Right kidney (tissue), 1 donor: ENCODE data around the gene KIRREL3.

Experiments used
- DNase-seq: peaks from one replicate; pipeline ENCODE4 v3.0.0-alpha.2; 2016

The KIRREL3 gene

DNA sequence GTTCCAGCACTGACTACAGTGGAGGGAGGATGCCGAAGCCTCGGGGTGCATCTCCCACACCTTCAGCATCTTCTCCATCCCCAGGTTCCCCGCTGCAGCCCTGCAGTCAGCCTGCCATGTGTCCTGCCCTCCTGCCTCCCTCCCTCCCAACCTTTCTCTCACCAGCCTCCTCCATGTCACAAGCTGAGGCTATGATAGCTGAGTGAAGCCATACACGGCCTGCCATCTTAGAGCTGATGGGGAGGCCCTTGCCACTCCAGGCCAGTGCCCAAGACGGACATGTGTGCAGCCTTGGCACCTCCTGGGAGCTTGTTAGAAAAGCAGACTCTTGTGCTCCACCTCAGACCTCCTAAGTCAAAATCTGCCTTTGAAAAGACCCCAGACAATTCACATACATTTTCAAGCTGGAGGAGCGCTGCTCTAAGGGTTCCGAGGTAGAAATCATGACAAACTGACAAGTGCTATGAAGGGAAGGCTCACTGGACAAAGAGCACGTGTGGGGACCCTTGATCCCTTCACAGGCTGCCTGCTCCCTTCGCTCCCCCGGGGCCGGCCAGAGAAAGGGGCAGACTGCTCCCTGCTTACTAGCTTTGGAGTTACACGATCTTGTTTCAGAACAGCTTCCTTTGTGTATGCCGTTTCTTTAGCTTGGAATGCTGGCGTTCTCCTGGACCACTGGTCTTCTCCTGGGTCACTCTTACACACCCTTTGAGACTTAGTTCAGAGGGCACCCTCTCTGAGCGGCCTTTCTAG, 521.2 kb downstream of the KIRREL3 start:
- no peak for DNase-seq

DNA sequence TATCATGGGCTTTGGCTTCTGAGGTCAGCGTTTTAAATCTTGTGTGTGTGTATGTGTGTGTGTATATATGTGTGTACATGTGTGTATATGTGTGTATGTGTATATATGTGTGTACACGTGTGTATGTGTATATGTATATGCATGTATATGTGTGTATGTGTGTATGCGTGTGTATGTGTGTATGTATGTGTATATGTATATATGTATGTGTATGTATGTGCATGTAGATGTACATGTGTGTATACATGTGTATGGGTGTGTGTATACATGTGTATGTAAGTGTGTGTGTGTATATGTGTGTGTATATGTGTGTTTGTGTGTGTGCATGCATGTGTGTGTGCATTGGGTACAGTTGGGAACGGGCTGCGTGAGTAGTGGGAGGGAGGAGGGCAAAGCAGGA, 522.1 kb downstream of the KIRREL3 start:
- DNase-seq: no peak

DNA sequence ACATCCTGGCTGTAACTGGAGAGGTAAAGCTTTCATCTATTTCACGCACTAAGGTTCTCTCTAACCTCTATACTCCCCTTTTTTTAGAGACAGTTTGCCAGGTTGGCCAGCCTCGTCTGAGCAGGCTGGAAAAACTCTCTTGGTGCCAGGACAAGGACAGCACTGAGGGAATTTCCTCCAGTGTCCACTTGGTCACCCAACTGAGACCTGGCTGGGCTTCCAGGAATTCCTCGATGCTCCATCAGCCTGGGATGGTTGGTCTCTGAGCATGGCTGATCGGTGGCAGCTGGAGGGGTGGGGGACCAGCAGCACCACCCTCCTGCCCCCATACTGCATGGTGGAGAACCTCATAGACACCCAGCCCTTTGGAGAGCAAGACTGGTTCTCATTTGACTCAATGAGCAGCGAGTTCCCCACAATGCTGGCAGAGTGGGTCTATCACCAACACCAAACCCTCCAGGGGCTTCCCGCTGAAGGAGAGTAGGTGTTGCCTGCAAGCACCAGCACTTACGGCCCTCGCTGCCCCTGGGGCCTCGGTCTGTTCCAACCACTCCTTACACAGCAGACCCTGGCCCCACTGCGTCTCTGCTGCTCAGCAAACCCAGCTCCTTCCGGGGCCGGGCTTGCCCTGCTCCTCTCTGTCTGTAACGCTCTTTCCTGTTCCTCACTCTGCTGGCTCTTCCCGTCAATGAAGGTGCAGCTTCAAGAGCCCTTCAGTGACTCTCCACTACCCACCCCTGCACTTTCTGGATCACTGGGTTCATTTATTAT, 522.9 kb downstream of the KIRREL3 start:
- DNase-seq: no peak

DNA sequence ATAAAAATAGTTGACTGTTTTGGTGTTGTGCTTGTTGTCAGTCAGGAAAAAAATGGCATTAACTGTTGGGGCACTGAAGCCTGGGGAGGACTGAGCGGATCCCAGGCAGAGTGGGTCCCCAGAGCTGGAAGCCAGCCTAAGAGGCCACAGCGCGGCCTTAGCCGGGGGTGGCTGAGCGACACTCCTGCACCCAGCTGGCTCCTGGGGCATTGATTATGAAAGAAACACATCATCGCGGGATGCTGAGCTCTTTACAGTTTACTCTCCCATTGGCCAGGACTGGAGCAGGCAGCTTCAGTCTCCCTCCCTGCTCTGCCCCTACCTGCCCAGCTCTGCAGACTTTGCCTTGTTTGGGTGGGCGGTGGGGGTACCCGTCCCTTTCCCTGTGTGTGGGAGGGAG, 523.6 kb downstream of the KIRREL3 start:
- no peak for DNase-seq

DNA sequence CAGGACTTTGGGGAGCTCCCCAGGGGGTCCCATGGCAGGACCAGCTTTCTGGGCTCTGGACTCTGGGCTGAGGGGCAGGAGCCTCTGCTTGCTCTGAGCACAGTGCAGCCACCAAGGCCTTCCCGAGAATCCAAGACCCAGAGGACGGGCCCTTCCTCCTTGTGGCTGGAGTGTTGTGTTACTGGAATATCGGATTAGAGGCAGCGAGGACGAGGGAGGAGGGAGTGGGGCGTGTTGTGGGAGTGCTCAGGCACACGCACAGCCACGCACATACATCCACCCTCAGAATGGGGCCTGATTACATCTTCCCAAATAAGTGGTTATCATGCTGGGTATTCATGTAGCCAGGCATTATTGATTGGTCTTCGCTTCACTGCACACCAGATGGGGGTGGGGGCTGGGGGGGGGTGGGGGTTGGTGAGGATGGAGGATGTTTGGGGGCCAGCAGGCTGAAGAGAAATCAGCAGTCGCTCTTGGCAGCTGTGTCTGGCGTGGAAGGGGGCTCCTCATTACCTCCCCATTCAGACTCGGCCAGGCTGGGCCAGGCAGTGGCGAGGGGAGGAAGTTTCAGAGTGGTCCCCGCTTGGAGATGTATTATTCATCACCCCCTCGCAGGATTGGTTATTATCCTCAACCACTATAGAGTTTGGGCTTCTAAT, 524.2 kb downstream of the KIRREL3 start:
- DNase-seq: no peak

DNA sequence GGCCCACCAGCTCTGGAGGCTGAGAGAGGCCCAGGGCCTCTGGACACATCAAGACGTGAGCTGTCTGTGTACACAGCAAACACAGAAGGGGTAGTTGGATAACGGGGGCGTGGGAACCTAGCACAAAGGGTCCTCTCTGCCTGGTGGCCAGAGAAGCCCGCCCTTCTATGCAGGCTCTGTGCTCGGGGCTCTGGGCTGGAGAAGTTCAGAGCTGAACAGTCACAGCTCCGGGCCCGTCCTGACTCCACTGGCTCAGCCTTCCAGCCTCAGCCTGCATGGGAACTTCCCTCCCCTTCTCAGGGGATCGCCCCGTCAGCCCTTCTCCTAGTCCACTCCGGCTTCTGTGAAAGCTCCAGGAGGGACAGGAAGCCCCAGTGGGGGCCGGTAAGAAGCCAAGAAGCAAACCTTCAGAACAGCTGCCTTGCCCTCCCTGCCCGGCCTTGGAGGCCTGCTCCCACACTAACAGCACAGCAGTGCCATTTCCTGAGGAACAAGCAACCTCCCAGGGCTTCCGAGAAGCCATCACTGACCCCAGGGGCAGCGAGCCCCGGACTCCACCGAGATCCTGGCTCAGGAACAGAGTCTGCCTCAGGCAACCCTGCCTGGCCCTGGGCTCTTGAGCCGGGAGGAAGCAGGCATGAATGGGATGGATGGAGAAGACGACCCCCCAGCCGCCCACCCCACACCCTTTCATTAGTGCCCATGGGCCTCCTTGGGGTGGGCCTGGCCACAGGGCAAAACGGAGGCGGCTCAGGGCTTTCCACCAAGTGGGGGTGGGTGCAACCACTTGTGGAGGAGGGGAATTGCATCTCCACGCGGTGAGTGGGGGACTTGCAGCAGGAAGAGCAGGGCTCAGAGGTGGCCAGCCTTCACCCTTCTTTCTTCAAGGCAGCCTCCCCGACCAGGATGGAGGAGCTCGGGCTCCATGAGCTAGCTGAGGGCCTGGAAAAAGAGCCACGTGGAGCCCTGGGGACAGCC, 525.3 kb downstream of the KIRREL3 start:
- no peak for DNase-seq

DNA sequence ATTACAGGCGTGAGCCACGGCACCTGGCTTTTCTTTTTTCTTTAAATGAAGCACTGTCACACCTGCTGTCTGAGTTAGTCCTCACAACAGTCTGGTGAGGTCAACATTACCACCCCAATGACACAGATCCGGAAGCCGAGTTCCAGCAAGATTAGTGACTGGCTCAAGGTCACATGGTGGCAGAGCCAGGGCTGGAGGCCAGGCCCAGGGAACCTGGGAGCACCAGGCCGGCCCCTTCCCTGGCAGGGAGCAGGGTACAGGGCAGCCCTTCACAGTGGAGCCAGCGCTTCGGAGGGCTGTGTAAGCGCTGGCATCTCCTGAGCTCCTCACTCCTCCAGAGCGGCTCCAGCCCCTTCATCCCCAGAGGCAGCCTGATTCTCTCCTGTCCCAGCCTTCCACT, 526.4 kb downstream of the KIRREL3 start:
- no peak for DNase-seq

DNA sequence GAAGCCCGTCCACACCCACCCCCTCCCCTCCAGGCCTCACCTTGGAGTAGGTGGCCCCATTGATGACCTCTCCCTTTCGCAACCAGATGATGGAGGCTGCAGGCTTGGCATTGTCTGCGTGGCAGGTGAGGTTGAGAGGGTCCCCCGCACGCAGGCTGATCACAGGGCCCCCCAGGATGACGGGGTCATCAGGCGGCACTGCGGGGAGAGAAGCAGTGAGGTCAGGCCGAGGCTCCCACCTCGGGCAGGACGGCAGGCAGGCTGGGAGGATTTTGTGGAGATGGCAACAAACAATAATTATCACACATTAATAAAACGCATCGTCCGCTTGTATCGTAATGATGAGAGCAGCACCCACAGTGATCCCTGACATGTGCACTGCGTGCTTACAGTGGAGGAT, 527.3 kb downstream of the KIRREL3 start:
- no peak for DNase-seq

DNA sequence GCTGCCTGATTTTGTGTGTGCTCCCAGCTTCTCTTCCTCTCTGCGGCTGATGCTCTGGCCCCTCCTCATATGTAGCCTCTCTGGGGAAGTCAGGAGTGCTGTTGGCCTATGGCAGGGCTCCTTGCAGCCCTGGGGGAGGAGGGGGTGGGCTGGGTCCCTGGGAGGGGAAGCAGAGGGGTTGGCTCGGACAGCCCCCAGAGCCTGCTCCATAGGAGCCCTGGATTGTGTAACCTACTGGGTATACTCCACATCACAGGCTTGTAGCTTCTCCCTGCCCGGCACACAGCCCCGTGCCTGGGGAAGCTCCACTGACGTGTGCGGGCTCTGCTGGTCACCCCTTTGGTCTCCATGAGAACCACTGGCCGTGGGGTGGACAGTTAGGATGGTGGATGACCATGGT, 531.3 kb downstream of the KIRREL3 start:
- no peak for DNase-seq

DNA sequence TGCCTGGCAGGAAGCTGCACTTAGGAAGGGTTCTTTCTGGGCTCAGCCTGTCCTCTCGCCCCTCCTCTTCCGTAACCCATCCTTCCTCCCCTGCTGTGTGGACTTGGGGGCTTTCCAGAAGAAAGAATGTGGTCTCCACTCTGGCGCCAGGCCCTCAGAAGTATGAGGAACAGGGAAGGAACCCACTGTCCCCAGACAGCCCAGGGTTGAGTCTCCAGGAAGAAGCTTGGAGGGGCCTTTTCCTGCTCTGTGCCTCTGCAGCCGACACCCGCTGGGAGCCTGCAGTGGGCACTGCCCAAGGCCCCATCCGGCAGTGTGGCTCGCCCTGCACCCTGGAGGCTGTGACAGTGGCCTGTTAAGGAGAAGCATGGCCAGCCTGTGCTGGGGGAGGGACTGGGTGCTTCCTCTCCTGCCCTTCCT, 532.5 kb downstream of the KIRREL3 start:
- no peak for DNase-seq

DNA sequence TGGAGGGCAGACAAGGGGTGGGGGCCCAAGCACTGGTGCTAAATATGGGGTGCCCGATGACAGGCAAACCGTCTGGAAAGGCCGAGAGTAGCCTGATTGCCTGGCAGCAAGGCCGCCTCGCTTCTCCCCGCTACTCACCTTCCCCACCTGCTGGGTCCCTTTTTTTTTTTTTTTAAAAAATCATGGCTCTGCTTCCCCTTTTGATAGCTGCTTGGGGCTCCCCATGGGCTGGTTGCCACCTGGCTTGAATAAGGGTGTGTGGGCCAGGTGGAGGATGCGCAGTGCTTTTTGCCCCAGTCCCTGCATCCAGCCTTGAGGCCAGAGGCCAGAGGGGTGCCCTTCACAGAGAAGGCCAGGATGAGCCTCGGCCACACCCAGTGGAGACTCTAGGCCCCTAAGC, 533.1 kb downstream of the KIRREL3 start:
- no peak for DNase-seq

DNA sequence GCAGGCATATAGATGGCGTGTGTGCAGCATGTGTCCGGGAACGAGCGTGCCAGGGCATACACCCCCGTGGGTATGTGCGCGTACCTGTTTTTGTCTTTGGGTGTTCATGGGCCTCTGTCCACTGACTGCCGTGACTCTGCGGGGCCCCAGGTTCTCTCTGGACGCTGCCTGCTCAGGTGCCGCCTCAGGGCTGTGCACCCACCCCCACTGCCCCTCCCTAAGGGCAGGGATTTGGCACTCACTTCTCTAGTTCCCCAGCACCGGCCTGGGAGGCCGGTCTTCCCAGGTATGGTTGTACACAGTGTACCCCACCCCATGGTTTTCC, 533.6 kb downstream of the KIRREL3 start:
- DNase-seq: no peak

DNA sequence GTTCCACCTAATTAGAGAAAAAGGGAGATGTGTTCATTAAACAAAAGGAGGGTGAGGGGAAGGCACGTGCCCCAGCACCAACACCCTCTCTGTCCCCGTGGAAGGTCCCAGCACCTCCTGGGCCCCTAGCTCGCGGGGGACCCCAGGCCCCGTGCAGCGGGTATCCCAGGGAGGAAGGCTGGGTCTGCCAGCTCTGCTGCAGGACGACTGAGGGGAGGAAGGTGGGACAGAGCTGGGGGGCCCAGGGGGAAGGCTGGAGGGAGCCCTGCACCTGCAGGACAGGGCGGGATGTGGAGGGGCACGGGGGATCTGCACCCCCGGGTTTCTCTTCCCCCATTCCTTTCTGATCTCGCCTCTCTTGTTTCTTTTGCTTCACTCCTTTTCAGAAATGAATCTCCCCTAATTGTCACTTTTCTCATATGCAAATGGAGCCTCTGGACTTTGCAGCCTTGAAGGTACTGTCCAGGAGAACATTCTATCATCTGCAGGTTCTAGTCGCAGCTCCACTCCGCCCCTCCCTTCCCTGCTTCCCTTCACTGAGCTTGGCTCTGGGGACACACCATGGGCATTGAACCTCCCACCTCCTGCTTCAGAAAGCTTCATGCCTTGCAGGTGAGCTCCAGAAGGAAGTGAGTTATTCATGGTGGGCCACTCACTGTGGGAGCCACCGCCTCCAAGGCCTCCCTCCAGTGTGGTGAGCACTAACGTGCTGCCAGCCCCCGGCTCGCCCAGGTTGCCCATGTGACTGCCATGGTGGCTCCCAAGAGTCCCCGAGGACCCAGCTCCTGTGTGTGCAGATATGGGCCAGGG, 534.1 kb downstream of the KIRREL3 start:
- no peak for DNase-seq

DNA sequence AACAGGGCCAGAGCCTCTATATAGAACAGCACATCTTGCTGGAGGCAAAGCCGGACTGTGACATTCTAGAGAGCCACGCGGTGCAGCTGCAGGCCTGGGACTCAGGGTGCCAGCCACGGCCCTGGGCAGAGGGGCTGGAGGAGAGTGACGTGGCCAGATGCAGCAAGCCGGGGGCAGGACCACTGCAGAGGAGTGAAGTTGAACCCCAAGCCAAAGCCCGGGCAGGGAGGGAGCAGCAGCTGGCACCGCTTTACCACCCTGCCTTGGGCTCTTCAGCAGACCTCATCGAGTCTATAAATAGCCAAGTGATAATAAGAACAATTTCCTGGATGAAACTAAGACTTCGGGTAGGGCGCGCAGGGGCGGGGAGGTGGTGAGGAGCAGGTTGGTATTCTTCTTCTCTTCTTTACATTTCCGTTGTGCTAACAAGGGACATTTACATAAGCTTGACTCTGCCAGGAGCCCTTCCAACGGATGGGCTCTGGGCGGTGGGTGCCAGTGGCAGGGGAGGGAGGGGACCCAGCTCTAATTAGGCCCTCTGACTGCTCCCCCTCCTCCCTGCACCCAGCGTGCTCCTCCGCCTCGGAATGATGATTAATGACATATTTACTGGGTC, 534.9 kb downstream of the KIRREL3 start:
- DNase-seq: no peak

DNA sequence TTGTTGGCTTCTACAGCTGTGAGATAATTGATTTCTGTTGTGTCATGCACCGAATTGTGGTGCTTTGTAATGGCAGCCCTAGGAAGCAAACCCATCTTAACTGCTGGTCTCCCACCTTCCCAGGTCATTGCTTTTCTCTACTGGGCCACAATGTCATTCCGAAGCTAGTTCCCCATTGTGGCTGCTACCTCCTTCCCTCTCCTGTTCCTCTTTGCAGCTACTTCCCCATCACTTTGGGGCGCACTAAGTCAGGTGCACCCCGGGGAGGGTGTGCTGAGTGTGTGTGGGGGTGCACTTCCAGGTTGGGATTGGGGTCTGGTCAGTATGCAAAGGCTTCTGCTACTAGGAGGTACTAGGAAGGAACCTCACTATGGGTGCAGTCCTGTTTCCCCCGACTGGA, 535.8 kb downstream of the KIRREL3 start:
- no peak for DNase-seq

DNA sequence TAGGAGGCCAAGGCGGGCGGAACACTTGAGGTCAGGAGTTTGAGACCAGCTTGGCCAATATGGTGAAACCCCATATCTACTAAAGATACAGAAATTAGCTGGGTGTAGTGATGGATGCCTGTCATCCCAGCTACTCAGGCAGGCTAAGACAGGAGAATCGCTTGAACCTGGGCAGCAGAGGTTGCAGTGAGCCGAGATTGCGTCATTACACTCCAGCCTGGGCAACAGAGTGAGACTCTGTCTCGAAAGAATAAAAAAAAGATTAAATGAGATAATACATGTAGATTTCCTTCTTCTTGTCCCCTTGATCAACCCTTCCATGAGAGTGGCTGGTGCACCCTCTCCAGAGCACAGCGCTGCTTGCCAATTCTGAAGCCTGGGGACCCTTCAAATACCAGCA, 538.1 kb downstream of the KIRREL3 start:
- no peak for DNase-seq

DNA sequence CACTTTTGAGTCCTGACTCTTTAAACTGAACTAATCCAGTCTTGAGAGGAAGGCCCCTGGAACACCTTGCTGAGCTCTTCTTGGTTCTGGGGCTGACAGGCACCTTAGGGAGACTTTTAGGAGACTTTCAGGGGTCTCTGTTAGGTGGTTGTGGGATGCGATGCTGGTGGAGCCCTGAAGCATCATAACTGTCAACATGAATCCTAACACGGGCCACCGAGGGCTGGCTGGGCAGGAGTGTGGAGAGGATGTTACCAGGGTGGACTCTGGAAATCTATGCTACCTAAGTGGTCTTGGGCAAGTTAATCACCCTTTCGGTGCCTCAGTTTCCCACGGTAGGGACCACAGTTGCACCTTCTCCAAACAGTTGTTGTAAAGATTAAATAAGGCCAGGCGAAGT, 538.6 kb downstream of the KIRREL3 start:
- no peak for DNase-seq

DNA sequence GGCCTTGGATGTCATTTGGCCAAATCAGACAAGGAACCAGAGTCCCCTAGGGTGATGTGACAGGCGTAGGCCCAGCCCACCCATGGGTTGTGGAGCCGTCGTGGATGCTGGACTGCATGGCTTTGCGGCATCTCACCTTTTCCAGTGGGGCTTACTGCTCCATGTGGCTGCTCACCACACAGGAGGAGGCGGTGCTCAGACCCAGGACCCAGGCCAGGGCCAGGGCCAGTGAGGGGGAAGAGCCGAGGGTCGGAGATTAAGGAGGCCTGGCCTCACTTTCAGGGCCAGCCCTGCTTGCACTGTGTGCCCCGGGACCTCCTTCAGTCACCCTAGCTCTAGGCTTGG, 539.5 kb downstream of the KIRREL3 start:
- DNase-seq: no peak

DNA sequence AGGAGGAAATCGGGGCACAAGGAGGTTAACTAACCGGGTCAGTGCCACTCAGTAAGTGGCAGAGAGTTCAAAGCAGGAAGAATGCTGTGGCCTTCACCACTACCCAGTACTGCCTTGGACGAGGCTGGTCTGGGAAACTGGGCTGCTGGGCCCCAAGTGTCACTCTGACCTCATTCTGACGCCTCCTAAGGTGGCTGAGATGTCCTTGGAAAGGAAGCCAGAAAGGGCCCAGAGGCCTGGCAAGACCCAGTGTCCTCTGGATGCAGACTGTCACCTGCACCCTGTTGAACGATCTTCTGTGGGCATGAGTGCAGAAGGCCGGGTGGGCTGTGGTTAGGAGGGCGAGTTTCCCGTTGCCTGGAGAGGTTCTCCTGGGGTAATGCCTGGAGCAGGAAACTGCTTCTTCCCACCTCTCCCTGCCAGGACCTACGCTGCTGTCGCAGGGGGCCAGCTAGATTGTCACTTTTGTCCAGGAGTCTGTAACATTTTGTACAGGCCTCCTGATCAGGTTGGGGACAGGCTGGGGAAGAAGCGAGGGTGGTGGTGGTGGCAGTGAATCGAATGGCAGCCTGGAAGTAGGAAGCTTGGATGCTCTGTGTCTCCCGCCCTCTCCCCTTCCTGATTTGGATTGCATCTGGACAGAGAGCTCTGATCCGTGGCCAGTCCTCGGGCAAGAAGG, 540.0 kb downstream of the KIRREL3 start:
- DNase-seq: no peak

DNA sequence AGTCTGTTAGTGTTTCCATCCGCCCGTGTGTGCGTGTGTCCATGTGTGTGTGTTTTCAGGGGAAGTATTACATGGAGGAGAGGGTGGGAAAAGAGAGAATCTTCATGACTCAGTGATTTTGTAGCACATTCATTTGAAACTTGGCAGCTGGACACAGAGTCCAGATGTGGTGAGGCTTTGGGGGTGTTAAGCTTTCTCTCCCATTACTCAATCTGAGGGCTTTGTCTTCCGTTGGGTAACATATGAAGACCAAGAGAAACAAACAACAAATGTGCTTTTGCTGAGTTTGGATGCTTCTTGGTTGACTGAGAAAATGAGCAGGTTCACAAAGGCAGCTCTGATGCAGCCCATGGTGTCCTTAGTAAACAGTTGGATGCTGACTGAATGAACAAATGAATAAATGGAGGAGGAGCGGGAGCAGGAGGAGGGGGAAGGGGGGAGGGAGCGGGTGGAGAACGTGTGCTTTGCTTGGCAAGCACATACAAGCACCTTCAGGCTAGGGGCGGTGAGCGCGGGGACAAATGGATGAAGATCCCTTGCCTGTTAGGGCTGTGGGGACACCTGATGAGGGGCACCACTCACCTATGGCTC, 540.8 kb downstream of the KIRREL3 start:
- DNase-seq: no peak
